ENCODE measurements around the gene SPOCK1.

GRCh38 chr5:137501226-137501625 lies 2.1 kb upstream of the SPOCK1 start:
- TF ChIP-seq, protein P1, sequence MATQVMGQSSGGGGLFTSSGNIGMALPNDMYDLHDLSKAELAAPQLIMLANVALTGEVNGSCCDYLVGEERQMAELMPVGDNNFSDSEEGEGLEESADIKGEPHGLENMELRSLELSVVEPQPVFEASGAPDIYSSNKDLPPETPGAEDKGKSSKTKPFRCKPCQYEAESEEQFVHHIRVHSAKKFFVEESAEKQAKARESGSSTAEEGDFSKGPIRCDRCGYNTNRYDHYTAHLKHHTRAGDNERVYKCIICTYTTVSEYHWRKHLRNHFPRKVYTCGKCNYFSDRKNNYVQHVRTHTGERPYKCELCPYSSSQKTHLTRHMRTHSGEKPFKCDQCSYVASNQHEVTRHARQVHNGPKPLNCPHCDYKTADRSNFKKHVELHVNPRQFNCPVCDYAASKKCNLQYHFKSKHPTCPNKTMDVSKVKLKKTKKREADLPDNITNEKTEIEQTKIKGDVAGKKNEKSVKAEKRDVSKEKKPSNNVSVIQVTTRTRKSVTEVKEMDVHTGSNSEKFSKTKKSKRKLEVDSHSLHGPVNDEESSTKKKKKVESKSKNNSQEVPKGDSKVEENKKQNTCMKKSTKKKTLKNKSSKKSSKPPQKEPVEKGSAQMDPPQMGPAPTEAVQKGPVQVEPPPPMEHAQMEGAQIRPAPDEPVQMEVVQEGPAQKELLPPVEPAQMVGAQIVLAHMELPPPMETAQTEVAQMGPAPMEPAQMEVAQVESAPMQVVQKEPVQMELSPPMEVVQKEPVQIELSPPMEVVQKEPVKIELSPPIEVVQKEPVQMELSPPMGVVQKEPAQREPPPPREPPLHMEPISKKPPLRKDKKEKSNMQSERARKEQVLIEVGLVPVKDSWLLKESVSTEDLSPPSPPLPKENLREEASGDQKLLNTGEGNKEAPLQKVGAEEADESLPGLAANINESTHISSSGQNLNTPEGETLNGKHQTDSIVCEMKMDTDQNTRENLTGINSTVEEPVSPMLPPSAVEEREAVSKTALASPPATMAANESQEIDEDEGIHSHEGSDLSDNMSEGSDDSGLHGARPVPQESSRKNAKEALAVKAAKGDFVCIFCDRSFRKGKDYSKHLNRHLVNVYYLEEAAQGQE (IDR thresholded peaks at IDR 0.05; ENCODE audit: low read depth): no peak
- TF ChIP-seq, protein P2, sequence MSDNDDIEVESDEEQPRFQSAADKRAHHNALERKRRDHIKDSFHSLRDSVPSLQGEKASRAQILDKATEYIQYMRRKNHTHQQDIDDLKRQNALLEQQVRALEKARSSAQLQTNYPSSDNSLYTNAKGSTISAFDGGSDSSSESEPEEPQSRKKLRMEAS (IDR thresholded peaks at IDR 0.05): no peak
- TF ChIP-seq SP1 (IDR thresholded peaks at IDR 0.05; ENCODE audit: low read depth) (no peak), CTCF (IDR thresholded peaks at IDR 0.05 in 2 of 3, conservative IDR thresholded peaks at IDR 0.05 in 1 of 3; ENCODE audit: borderline replicate concordance in 1 of 3, insufficient read depth in 1 of 3, low read depth in 2 of 3, low read length in 2 of 3) (no peak), RAD21 (IDR thresholded peaks at IDR 0.05; ENCODE audit: low read depth) (no peak), JUND (IDR thresholded peaks at IDR 0.05) (no peak), POLR2AphosphoS5 (IDR thresholded peaks at IDR 0.05; ENCODE audit: low read depth, low read length) (no peak), YY1 (IDR thresholded peaks at IDR 0.05; ENCODE audit: extremely low read depth, insufficient replicate concordance, low read depth, low read length) (no peak), POLR2A (IDR thresholded peaks at IDR 0.05; ENCODE audit: borderline replicate concordance, extremely low read depth, insufficient read depth, insufficient read length) (no peak), TCF7L2 (IDR thresholded peaks at IDR 0.05; ENCODE audit: borderline replicate concordance, extremely low read depth, insufficient read depth, insufficient read length) (no peak)
- TF ChIP-seq, protein P3, sequence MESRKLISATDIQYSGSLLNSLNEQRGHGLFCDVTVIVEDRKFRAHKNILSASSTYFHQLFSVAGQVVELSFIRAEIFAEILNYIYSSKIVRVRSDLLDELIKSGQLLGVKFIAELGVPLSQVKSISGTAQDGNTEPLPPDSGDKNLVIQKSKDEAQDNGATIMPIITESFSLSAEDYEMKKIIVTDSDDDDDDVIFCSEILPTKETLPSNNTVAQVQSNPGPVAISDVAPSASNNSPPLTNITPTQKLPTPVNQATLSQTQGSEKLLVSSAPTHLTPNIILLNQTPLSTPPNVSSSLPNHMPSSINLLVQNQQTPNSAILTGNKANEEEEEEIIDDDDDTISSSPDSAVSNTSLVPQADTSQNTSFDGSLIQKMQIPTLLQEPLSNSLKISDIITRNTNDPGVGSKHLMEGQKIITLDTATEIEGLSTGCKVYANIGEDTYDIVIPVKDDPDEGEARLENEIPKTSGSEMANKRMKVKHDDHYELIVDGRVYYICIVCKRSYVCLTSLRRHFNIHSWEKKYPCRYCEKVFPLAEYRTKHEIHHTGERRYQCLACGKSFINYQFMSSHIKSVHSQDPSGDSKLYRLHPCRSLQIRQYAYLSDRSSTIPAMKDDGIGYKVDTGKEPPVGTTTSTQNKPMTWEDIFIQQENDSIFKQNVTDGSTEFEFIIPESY (IDR thresholded peaks at IDR 0.05; ENCODE audit: extremely low read depth, insufficient replicate concordance, low read length): no peak

All from HCT116 (cell line).